Osteoblast (primary cell): ENCODE measurements around the gene SHISA9. TPM values are rescaled to one million over a fixed set of nuclear protein-coding genes. Genes with fewer than 3 reads are reported as not detected.

Experiments
- DNase-seq: peaks from one replicate; pipeline ENCODE4 v3.0.0; 2011; ENCODE audit warnings: low spot score, mixed read lengths; ENCODE audit not compliant: insufficient read length; ENCODE audit errors: missing footprints
- H2AFZ ChIP-seq: 2 replicates; pipeline ENCODE4 v1.6.0; 2011; ENCODE audit warnings: mild to moderate bottlenecking, low read length
- H3K27ac ChIP-seq: 2 replicates; pipeline ENCODE4 v1.5.1; 2011; ENCODE audit warnings: mild to moderate bottlenecking, low read depth, low read length, moderate library complexity
- H3K27me3 ChIP-seq: 2 replicates; pipeline ENCODE4 v1.6.0; 2012; ENCODE audit warnings: mild to moderate bottlenecking, control low read depth, inconsistent platforms, low read length, moderate library complexity; ENCODE audit not compliant: insufficient read depth
- H3K36me3 ChIP-seq: 2 replicates; pipeline ENCODE4 v1.5.1; 2011; ENCODE audit warnings: mild to moderate bottlenecking, low read length, control low read depth, moderate library complexity; ENCODE audit not compliant: insufficient read depth
- H3K4me1 ChIP-seq: 2 replicates; pipeline ENCODE4 v1.5.1; 2011; ENCODE audit warnings: mild to moderate bottlenecking, low read length, control low read depth, moderate library complexity; ENCODE audit not compliant: insufficient read depth
- H3K4me2 ChIP-seq: 2 replicates; pipeline ENCODE4 v1.6.0; 2011; ENCODE audit warnings: mild to moderate bottlenecking, low read length; ENCODE audit not compliant: insufficient read depth
- H3K4me3 ChIP-seq: fragments of 200-600 bp; sonication (generic); 3 replicates; pipeline ENCODE4 v1.5.1; 2012; ENCODE audit warnings: mild to moderate bottlenecking, low read length, inconsistent platforms; ENCODE audit not compliant: insufficient read depth
- H3K79me2 ChIP-seq: 2 replicates; pipeline ENCODE4 v1.6.0; 2012; ENCODE audit warnings: mild to moderate bottlenecking, low read length, control low read depth, inconsistent platforms; ENCODE audit not compliant: insufficient read depth
- H3K9me3 ChIP-seq: 2 replicates; pipeline ENCODE4 v1.5.1; 2011; ENCODE audit warnings: low read depth, low read length, control low read depth
- H4K20me1 ChIP-seq: 2 replicates; pipeline ENCODE4 v1.6.0; 2012; ENCODE audit warnings: mild to moderate bottlenecking, low read length, control low read depth; ENCODE audit not compliant: insufficient read depth
- CTCF ChIP-seq: IDR thresholded peaks from 2 replicates; pipeline ENCODE4 v1.5.1; 2011; ENCODE audit warnings: mild to moderate bottlenecking, low read depth, low read length, moderate library complexity; ENCODE audit errors: extremely low read depth
- total RNA-seq: library from RNA; depleted of rRNA; stranded (reverse); fragments of >200 nt; gene quantifications from 2 replicates; pipeline ENCODE4 v1.2.3, GENCODE V29; 2012

Gene SHISA9
- total RNA-seq, 1 donor: under 0.01 TPM

- Histone ChIP-seq H3K27me3 (no peaks in the 10 kb centered on the region), H3K36me3 (no peaks in the 10 kb centered on the region), H3K9me3 (no peaks in the 10 kb centered on the region), H4K20me1 (no peaks in the 10 kb centered on the region), H2AFZ (no peak overlapping the region), H3K79me2 (no peaks in the 10 kb centered on the region), H3K4me1 (no peaks in the 10 kb centered on the region), H3K4me2 (no peak overlapping the region), H3K27ac (no peak overlapping the region), H3K4me3 (no peak overlapping the region)
- no peak for DNase-seq
- TF ChIP-seq CTCF: no peak
Observed at GRCh38 chr16:12958366-12958765, 57.0 kb downstream of the SHISA9 start.

GRCh38 chr16:12959072-12959471, 57.7 kb downstream of the SHISA9 start:
- DNase-seq: no peak
- no peaks in the 10 kb centered on the region for H3K27me3 ChIP-seq
- no peak for TF ChIP-seq CTCF
- no peaks in the 10 kb centered on the region for H4K20me1 ChIP-seq
- no peak overlapping the region for H3K4me2 ChIP-seq
- no peak overlapping the region for H3K27ac ChIP-seq
- no peak overlapping the region for H2AFZ ChIP-seq
- H3K4me1 ChIP-seq: no peaks in the 10 kb centered on the region
- H3K9me3 ChIP-seq: no peaks in the 10 kb centered on the region
- H3K36me3 ChIP-seq: no peaks in the 10 kb centered on the region
- H3K4me3 ChIP-seq: no peak overlapping the region
- H3K79me2 ChIP-seq: no peaks in the 10 kb centered on the region

GRCh38 chr16:12961626-12962025, 60.2 kb downstream of the SHISA9 start:
- Histone ChIP-seq H3K9me3 (no peaks in the 10 kb centered on the region), H3K27ac (no peak overlapping the region), H3K4me3 (no peak overlapping the region), H3K4me1 (no peaks in the 10 kb centered on the region), H3K79me2 (no peaks in the 10 kb centered on the region), H3K27me3 (no peaks in the 10 kb centered on the region), H2AFZ (no peak overlapping the region), H4K20me1 (no peaks in the 10 kb centered on the region), H3K4me2 (no peak overlapping the region), H3K36me3 (no peaks in the 10 kb centered on the region)
- no peak for DNase-seq
- no peak for TF ChIP-seq CTCF

GRCh38 chr16:12964461-12964860, 63.1 kb downstream of the SHISA9 start:
- H3K27ac ChIP-seq: no peak overlapping the region
- H3K27me3 ChIP-seq: no peaks in the 10 kb centered on the region
- TF ChIP-seq CTCF: no peak
- H3K79me2 ChIP-seq: no peaks in the 10 kb centered on the region
- H2AFZ ChIP-seq: no peak overlapping the region
- no peak overlapping the region for H3K4me3 ChIP-seq
- no peak for DNase-seq
- no peaks in the 10 kb centered on the region for H3K9me3 ChIP-seq
- no peaks in the 10 kb centered on the region for H4K20me1 ChIP-seq
- H3K4me2 ChIP-seq: no peak overlapping the region
- H3K4me1 ChIP-seq: no peaks in the 10 kb centered on the region
- no peaks in the 10 kb centered on the region for H3K36me3 ChIP-seq
